Measurements from ENCODE around the gene MYO7B. TPM values are rescaled to one million over a fixed set of nuclear protein-coding genes. Genes with fewer than 3 reads are reported as not detected.

Gene MYO7B
- total and polyA plus RNA-seq, 7 experiments from 2014 or later, result 0.29 to 5.9 (median 1.3) TPM; not detected in 4

DNA sequence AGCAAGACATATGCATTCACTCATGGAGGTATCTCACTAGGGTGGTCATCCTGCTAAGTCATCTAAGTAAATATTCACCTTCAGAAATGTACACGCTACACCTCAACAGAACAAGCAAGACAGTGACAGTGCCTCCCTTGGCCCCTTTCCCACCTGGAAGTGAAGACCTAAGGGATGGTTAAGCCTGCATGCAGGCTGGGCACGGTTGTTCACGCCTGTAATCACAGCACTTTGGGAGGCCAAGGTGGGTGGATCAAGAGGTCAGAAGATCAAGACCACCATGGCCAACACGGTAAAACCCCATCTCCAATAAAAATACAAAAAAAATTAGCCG, 135.4 kb downstream of the MYO7B start:
- ATAC-seq (no peak), DNase-seq (no peak)
- H3K27ac Mint-ChIP-seq, result no peak overlapping the region
- ChIA-PET POLR2A (no interaction called here), CTCF (no interaction called here)
- peaks cover 0 to 2% (median 0%) of the 10 kb centered on the region in 11 donors for H3K9me3 Mint-ChIP-seq
- no peak overlapping the region for H3K27ac ChIP-seq (ENCODE audit: low read depth, low read length)
- no peaks in the 10 kb centered on the region for H3K4me1 ChIP-seq (ENCODE audit: control insufficient read depth in 2 of 2, insufficient read depth in 2 of 2, low read length in 2 of 2)
- no peaks in the 10 kb centered on the region for H3K36me3 ChIP-seq (ENCODE audit: control insufficient read depth in 2 of 3, insufficient read depth in 3 of 3, low read length in 3 of 3)
- H3K36me3 Mint-ChIP-seq, result no peaks in the 10 kb centered on the region
- no peak overlapping the region for H3K4me3 ChIP-seq (ENCODE audit: low read length)
- peaks cover 3 to 6% of the 10 kb centered on the region in 2 donors for H3K27me3 ChIP-seq (ENCODE audit: control insufficient read depth in 2 of 2, insufficient read depth in 2 of 2, low read length in 2 of 2)
- intact Hi-C loops (cut with micrococcal nuclease), result no loop called here
- peaks cover 46 to 68% (median 55%) of the 10 kb centered on the region in 5 donors for H3K27me3 Mint-ChIP-seq
- H3K9me3 ChIP-seq (ENCODE audit: control insufficient read depth in 2 of 3, low read length in 3 of 3), result no peaks in the 10 kb centered on the region
- no peak overlapping the region for H3K4me3 Mint-ChIP-seq
- H3K4me1 Mint-ChIP-seq, result peaks cover 4 to 10% (median 8%) of the 10 kb centered on the region in 7 donors

DNA sequence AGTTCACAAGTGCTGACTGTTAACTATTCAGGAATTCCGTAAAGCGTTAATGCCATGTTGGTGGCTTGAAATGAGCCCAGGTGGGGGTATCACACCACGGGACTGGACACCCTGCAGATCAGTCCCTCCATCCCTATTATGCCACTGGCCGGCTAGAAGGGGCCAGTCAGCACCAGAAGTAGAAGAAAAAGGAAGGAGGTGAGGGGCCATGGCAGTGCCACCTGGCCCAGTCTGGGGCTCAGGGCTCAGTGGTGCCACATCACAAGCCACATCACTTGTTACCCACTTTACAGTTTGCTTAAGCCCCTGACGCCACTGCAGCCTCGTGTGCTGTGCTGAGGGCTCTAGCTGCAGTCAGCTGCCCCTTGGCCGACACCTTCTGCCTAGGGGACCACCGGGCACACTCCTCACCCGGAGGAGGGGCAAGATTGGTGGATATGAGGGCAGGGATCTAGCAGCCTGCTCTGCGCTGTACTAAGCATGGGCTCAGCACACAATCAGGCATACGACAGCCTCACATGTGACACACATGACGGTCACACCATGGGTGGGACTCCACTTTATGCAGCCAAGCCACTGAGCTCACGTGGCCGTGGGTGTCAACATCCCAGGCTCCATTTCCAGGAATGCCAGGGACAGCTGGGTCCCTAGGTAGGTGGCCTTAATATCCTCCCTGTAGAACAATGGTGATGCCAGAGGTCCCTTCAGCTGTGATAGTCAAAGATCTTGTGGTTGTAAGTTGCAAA, 136.2 kb downstream of the MYO7B start:
- Histone ChIP-seq H3K4me1 (ENCODE audit: control insufficient read depth in 2 of 2, insufficient read depth in 2 of 2, low read length in 2 of 2) (no peaks in the 10 kb centered on the region), H3K27ac (ENCODE audit: low read depth, low read length) (no peak overlapping the region), H3K36me3 (ENCODE audit: control insufficient read depth in 2 of 3, insufficient read depth in 3 of 3, low read length in 3 of 3) (no peaks in the 10 kb centered on the region), H3K9me3 (ENCODE audit: control insufficient read depth in 2 of 3, low read length in 3 of 3) (no peaks in the 10 kb centered on the region), H3K27me3 (ENCODE audit: control insufficient read depth in 2 of 2, insufficient read depth in 2 of 2, low read length in 2 of 2) (peaks cover 0 to 6% of the 10 kb centered on the region in 2 donors), H3K4me3 (ENCODE audit: low read length) (no peak overlapping the region)
- H3K9me3 Mint-ChIP-seq, result peaks cover 0 to 2% (median 0%) of the 10 kb centered on the region in 11 donors
- H3K27me3 Mint-ChIP-seq, result peaks cover 48 to 67% (median 57%) of the 10 kb centered on the region in 5 donors
- no peaks in the 10 kb centered on the region for H3K36me3 Mint-ChIP-seq
- ChIA-PET POLR2A (no interaction called here), CTCF (no interaction called here)
- ATAC-seq (no peak), DNase-seq (no peak)
- H3K27ac Mint-ChIP-seq, result no peak overlapping the region
- peaks cover 4 to 13% (median 9%) of the 10 kb centered on the region in 7 donors for H3K4me1 Mint-ChIP-seq
- intact Hi-C loops (cut with micrococcal nuclease), result no loop called here
- peak overlapping the region in 1 of 10 donors; percentile 31 for H3K4me3 Mint-ChIP-seq

DNA sequence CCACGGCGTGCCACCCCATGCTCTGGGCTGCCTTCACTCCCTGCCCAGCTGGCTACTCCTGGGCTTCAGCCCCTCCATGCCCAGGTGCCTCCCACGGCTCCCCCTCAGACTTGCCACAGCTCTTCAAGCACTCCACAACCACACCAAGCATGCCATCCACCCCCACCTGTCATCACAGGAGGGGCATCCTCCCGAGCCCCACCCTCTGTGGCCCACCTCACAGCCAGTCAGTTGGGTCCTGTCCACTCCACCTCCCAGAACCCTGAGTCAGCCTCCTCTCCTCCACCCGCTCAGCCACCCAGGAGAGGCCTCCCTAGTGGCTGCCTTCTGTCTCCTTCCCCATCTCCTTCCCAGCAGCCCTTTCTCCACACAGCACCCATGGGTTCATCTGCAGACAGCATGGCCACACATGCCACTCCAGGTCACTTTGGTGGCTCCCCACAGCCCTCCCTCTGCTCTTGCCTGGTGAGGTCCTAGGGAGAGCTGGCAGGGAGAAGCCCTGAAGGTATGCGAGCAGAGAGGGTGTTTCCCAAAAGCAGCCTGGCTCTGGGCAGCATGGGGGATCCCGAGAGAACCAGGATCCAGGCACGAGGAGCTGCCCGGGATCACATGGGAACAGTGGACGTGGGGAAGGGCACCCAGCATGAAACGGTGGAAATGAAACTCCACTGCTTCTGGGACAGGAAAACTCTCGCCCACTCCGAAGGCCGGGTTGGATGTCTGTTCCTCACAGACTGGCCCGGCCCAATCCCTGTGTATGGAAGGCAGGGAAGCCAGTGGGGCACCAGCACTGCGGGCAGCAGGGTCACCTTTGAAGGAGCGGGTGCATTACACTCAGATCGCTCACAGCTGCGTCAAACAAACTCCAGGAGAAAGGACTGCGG, 137.1 kb downstream of the MYO7B start:
- POLR2A ChIA-PET, result no interaction called here
- peaks cover 50 to 69% (median 60%) of the 10 kb centered on the region in 5 donors for H3K27me3 Mint-ChIP-seq
- peaks cover 0 to 2% (median 0%) of the 10 kb centered on the region in 11 donors for H3K9me3 Mint-ChIP-seq
- intact Hi-C loops (cut with micrococcal nuclease), result no loop called here
- Histone ChIP-seq H3K9me3 (ENCODE audit: control insufficient read depth in 2 of 3, low read length in 3 of 3) (no peaks in the 10 kb centered on the region), H3K36me3 (ENCODE audit: control insufficient read depth in 2 of 3, insufficient read depth in 3 of 3, low read length in 3 of 3) (no peaks in the 10 kb centered on the region), H3K27ac (ENCODE audit: low read depth, low read length) (no peak overlapping the region), H3K4me3 (ENCODE audit: low read length) (no peak overlapping the region), H3K27me3 (ENCODE audit: control insufficient read depth in 2 of 2, insufficient read depth in 2 of 2, low read length in 2 of 2) (peaks cover 0 to 6% of the 10 kb centered on the region in 2 donors), H3K4me1 (ENCODE audit: control insufficient read depth in 2 of 2, insufficient read depth in 2 of 2, low read length in 2 of 2) (no peaks in the 10 kb centered on the region)
- H3K4me3 Mint-ChIP-seq, result peak overlapping the region in 2 of 10 donors; percentile 31 to 41
- peaks cover 4 to 13% (median 9%) of the 10 kb centered on the region in 7 donors for H3K4me1 Mint-ChIP-seq
- no peak for ATAC-seq
- no peak overlapping the region for H3K27ac Mint-ChIP-seq
- CTCF ChIA-PET, result no interaction called here
- H3K36me3 Mint-ChIP-seq, result no peaks in the 10 kb centered on the region
- DNase-seq, result no peak

DNA sequence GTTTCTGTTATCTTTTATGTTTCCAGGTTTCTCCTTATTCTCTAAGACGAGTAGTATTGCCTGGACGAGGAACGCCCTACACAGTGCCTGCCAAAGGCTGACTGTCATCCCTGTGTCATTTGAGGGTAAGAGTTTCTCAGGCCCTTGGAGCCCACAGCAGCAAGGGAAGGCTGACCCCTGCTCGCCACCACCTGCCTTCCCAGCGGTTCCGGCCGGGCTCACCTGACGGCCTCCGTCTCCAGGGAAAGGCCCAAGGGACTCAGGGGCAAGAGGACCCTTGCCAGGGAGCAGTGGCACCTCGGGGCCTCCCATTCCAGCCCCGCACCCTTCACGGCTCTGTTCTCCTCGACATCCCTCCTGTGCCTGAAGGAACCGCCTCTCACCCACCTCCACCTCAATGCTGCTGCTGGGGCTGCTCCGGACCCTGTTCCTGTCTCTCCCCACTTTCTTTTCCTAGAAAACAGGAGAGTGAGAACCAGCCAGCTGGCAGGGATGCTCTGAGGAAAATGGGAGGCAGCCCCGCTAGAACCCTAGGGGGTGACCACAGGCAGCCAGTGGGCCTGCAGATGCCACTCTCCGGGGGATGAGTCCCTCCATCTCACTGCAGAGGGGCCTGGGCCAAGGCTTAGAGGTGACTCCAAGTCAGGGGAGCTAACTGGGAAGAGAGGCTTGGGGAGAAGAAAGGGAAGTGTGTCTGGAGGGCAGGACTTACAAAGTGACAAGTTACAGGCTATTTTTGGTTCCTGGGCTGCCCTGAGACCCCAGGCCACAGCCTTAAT, 138.0 kb downstream of the MYO7B start:
- ATAC-seq, result no peak
- ChIA-PET POLR2A (no interaction called here), CTCF (no interaction called here)
- intact Hi-C loops (cut with micrococcal nuclease), result no loop called here
- H3K4me3 Mint-ChIP-seq, result peak overlapping the region; percentile 27 to 86 (median 71)
- H3K27ac ChIP-seq (ENCODE audit: low read depth, low read length), result no peak overlapping the region
- H3K4me1 Mint-ChIP-seq, result peaks cover 4 to 13% (median 9%) of the 10 kb centered on the region in 7 donors
- H3K4me1 ChIP-seq (ENCODE audit: control insufficient read depth in 2 of 2, insufficient read depth in 2 of 2, low read length in 2 of 2), result no peaks in the 10 kb centered on the region
- DNase-seq, result no peak
- peaks cover 0 to 6% of the 10 kb centered on the region in 2 donors for H3K27me3 ChIP-seq (ENCODE audit: control insufficient read depth in 2 of 2, insufficient read depth in 2 of 2, low read length in 2 of 2)
- H3K27me3 Mint-ChIP-seq, result peaks cover 56 to 77% (median 62%) of the 10 kb centered on the region in 5 donors
- no peaks in the 10 kb centered on the region for H3K36me3 ChIP-seq (ENCODE audit: control insufficient read depth in 2 of 3, insufficient read depth in 3 of 3, low read length in 3 of 3)
- no peaks in the 10 kb centered on the region for H3K36me3 Mint-ChIP-seq
- H3K9me3 ChIP-seq (ENCODE audit: control insufficient read depth in 2 of 3, low read length in 3 of 3), result no peaks in the 10 kb centered on the region
- H3K27ac Mint-ChIP-seq, result peak overlapping the region in 1 of 9 donors; percentile 58
- H3K9me3 Mint-ChIP-seq, result peaks cover 0 to 2% (median 0%) of the 10 kb centered on the region in 11 donors
- no peak overlapping the region for H3K4me3 ChIP-seq (ENCODE audit: low read length)

GRCh38 chr2:127674241-127675209, 139.0 kb downstream of the MYO7B start:
- Mint-ChIP-seq H3K36me3 (no peaks in the 10 kb centered on the region), H3K4me3 (peak overlapping the region; percentile 62 to 86 (median 77)), H3K27ac (no peak overlapping the region), H3K9me3 (peaks cover 0 to 2% (median 0%) of the 10 kb centered on the region in 11 donors), H3K27me3 (peaks cover 55 to 73% (median 62%) of the 10 kb centered on the region in 5 donors), H3K4me1 (peaks cover 4 to 13% (median 9%) of the 10 kb centered on the region in 7 donors)
- ATAC-seq, result peak; percentile 39
- POLR2A ChIA-PET, result interaction anchor here (1.1 kb wide), 1 partner anchor 26 kb away, joined by 4 read pairs; no protein-coding TSS in a partner anchor
- no peaks in the 10 kb centered on the region for H3K9me3 ChIP-seq (ENCODE audit: control insufficient read depth in 2 of 3, low read length in 3 of 3)
- peaks cover 0 to 6% of the 10 kb centered on the region in 2 donors for H3K27me3 ChIP-seq (ENCODE audit: control insufficient read depth in 2 of 2, insufficient read depth in 2 of 2, low read length in 2 of 2)
- H3K36me3 ChIP-seq (ENCODE audit: control insufficient read depth in 2 of 3, insufficient read depth in 3 of 3, low read length in 3 of 3), result no peaks in the 10 kb centered on the region
- no peaks in the 10 kb centered on the region for H3K4me1 ChIP-seq (ENCODE audit: control insufficient read depth in 2 of 2, insufficient read depth in 2 of 2, low read length in 2 of 2)
- DNase-seq, result peak in 3 of 9 donors; percentile 19 to 35 (median 22)
- CTCF ChIA-PET, result no interaction called here
- peak overlapping the region; percentile 20 for H3K4me3 ChIP-seq (ENCODE audit: low read length)
- intact Hi-C loops (cut with micrococcal nuclease), result no loop called here
- no peak overlapping the region for H3K27ac ChIP-seq (ENCODE audit: low read depth, low read length)
